Hypothalamus (tissue), 51 donors: ENCODE data around the gene PEAK3.

Experiments used
- DNase-seq, 51 donors: peaks; one replicate each; lab custom pipeline; 2025; lab: John Stamatoyannopoulos, UW

PEAK3 gene

DNA sequence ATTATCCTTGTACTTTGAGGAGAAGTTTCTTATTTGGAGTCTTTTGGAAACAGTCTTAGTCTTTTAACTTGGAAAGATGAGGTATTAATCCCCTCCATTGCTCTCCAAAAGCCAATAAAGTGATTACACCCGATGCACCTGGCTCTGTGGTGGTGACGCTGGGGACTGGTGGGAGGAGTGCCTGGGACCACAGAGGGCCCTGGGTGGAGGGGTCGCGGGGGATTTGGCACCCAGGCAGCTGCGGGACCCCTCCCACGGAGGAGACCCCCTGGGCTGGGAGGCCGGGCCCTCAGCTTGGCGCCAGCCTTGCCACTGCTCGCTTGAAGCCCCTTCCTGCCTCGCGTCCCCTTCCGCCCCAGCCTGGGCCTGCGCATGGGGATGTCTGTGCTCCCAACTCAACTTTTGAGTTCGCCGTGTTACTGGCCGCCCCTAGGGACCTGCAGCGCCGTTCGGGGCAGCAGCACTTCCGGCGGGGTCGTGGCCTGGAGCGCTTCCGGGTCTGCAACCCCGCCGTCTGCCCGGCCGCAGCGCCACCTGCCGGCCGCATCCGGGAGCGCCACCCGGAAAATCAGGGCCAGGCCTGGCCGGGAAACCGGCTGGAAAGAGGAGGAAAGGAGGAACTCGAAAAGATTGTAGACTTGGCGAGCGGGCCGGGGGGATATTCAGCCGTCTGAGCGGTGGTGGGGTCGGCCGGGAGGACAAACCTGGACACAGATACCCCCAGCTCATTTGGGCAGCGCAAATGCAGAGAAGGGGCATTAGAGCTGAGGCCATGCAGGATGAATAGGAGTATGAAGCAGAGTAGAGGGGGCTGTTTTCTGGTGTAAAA is 8.4 kb downstream of the PEAK3 start:
- DNase-seq = peak in 44 of 51 donors; percentile 9 to 79 (median 38)

DNA sequence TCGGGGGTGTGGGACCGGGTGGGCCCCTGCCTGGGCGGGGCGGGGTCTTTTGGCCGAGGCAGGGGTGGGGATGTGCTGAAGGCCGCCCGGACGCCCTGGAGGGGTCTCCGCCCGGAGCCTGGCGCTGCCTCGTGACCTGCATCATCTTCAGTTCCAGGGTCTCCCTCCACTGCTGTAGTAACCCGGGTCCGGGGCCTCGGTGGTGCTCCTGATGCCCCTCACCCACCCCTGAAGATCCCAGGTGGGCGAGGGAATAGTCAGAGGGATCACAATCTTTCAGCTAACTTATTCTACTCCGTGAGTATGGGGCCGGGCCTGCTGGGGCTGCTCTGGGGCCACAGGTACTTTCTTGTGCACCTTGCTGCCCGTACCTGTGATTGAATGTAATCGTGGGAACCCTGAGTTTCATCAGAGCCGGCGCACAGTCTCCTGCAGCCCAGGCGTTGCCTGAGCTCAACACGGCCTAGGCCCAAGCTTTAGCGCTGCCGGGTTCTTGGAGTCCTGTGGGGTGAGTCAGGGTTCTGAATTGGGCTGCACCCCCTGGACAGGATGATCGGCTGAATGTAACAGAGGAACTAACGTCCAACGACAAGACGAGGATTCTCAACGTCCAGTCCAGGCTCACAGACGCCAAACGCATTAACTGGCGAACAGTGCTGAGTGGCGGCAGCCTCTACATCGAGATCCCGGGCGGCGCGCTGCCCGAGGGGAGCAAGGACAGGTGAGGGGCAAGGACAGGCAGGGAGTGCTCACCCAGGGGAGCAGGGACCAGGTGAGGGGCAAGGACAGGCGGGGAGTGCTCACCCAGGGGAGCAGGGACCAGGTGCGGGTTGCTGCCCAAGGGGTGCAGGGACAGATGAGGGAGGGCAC is 10.5 kb downstream of the PEAK3 start:
- peak in 1 of 51 donors; percentile 14 for DNase-seq

- peak in 50 of 51 donors; percentile 13 to 83 (median 60) for DNase-seq
Measured at GRCh38 chr19:2270423-2271233, 11.3 kb downstream of the PEAK3 start.

DNA sequence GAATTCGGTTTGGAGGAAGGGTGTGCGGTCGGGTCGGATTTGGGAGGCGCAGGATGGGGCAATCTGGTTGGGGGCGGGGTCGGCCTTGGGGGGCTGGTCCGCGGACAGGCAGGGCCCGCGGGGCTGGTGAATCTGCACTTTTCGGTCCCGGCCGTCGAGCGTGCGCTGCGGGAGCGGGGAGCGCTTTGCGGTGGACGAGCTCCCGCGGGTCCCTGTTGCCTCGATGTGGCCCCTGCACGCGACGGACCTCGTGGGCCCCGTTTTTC is 11.9 kb downstream of the PEAK3 start:
- DNase-seq = peak in 5 of 51 donors; percentile 13 to 50 (median 32)

DNA sequence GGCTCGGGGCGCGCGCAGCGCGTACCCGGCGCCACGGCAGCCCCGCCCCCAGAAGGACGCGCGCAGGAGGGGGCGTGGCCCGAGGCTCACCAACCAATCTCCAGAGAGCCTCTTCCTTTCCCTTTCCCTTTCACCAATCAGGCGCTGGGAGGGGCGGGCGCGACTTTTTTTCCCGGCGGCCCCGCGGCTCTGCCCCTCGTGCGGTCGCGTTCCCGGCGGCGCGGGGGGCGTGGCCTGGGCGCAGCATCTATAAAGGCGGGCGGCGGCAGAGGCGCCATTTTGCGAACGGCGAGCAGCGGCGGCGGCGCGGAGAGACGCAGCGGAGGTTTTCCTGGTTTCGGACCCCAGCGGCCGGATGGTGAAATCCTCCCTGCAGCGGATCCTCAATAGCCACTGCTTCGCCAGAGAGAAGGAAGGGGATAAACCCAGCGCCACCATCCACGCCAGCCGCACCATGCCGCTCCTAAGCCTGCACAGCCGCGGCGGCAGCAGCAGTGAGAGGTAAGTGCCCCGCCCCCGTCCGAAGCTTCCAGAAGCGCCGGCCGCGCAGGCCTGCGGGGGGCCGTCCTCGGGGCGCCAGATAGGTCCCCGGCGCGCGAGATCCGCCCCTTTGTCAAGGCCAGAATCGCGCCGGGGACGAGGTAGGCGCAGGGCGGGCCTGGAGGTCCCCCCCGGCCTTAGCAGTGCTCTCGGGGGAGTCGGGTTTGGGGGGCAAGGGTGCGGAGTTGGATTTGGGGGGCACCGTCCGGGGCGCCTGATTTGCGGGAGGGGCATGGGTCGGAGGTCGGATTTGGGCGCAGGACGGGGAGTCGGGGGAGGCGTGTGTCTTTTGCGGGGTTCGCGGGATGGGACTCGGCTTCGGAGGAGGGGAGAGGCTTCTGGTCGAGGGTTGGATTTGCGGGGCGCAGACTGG is 12.5 kb downstream of the PEAK3 start:
- DNase-seq = peak; percentile 64 to 99 (median 95)

- DNase-seq = no peak
Measured at GRCh38 chr19:2268861-2269243, 13.1 kb downstream of the PEAK3 start.

DNA sequence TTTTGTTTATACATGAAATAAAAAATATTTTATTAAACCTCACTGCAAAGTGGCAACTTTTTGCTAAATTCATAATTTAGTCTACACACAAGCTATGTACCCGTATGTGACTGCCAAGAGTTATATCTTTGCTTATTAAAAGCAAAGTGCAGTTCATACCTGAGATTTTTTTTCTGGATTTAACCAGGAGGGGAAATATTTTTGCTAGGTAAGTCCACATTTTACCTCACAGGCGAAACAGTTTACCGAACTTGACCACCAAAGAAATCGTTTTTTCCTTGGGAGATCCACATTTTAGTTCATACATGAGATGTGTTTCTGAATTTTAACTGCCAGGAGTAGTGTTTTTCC is 13.5 kb downstream of the PEAK3 start:
- no peak for DNase-seq

GRCh38 chr19:2266183-2266993 is 15.6 kb downstream of the PEAK3 start:
- DNase-seq = peak in 45 of 51 donors; percentile 16 to 76 (median 51)

DNA sequence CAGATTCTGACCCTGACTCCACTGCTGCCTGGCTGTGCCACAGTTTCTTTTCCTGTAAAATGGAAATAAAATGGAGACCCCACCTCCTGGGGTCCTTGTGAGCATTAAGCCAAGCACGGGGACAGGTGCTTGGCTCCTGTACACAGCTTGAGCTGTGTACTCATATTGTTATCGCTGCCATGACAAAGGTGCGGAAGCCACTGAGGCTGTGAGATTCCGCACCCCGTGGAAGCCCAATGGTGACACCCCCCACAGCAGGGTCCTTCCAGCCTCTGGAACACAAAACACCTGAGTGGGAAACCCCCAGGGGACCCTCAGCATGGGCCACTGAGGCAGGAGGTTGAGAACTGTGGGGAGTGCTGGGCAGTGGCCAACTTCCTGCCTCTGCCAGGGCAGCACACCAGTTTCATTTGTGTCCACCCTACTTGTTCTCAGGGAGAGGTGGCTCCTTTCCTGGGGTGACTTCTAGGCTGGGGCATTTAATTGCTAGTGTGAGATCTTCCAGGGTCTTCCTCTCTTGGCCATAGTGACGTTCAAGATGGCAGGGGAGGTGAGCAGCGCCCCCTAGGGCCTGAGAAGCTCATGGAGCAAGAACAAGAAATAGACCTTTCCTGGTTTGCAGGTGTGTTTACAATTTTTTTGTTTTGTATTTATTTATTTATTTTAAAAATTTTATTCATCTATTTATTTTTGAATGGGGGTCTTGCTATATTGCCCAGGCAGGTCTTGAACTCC is 20.4 kb downstream of the PEAK3 start:
- no peak for DNase-seq

DNA sequence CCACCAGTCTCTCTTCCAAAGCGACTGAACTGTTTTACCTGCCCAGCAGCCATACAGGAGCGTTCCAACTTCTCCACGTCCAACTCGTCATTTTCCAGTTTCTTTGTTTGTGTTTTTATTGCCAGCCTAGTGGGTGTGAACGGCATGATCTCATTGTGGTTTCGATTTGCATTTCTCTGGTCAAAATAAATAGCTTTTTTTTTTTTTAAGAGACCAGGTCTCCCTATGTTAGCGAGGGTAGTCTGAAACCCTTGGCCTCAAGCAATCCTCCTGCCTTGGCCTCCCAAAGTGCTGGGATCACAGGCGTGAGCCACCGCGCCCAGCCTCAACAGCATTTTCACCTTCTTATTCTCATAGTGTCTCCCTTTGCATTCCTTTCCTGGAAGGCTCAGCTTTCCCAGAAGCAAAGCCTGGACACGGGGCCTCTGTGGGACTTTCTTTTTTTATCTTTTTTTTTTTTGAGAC is 21.6 kb downstream of the PEAK3 start:
- DNase-seq = no peak

GRCh38 chr19:2259336-2259735 is 22.6 kb downstream of the PEAK3 start:
- no peak for DNase-seq

- no peak for DNase-seq
Measured at GRCh38 chr19:2255982-2256685, 25.8 kb downstream of the PEAK3 start, which contains the start of gene JSRP1. JSRP1 (minus strand) TSS chr19:2256417; CDS start chr19:2255314, 1,103 bp downstream.

GRCh38 chr19:2255112-2255845 is 26.7 kb downstream of the PEAK3 start:
- no peak for DNase-seq

GRCh38 chr19:2254064-2254872 is 27.7 kb downstream of the PEAK3 start:
- DNase-seq = no peak

DNA sequence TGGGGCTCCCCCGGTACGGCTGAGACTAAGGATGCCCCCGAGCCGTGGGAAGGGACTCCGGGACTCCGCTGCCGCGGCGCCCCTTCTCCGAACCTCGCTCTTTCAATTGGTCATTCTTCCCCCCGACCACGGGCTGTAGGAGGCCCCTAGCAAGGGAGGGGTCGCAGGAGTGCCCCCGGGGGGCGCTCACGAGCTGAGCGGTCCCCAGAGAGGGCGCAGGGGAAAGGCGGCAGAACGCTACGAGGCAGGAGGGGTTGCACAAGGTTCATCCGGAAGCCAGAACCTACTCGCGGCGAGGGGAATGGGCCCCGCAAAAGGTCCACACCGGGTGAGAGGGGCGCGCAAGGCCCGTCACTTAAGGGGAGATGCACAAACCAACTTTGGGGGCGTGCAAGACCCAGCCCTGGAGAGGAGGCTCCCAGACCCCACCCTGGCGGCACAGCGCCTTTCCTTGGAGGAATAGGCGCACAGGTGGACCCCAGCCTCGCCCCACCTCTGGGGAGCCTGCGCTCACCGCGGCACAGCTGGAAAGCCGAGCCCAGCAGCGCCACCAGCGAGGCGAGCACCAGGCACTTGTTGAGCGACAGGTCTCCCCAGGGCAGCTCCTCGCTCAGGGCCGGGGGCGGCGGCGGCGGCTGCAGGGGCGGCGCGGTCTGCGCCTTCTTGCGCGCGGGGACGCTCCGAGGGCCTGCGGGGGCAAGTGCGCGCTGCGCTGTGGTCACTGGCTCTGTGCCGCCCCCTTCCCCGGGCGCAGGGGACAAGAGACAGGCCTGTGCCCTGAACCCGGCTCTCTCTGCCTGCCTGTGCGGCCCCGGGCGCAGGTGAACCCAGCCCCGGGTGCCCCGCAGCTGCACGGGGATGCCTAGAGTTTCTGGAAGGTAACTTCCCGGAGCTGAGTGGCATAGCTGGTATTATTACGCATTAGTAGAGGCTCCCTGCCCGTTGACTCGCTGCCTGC is 28.6 kb downstream of the PEAK3 start:
- DNase-seq = no peak
